CD8-positive, alpha-beta memory T cell (primary cell): ENCODE data around the gene TRMT5. TPM values are rescaled to one million over a fixed set of nuclear protein-coding genes. Genes with fewer than 3 reads are reported as not detected.

Experiments used
- CTCF ChIA-PET: fragments of 350-600 bp; sonication (Branson Sonifier 250); formaldehyde crosslinking; loops from one replicate; lab custom pipeline; 2021; ENCODE audit warnings: antibody characterized with exemption; lab: Charles Lee
- POLR2A ChIA-PET: fragments of 350-600 bp; sonication (Branson Sonifier 250); formaldehyde crosslinking; loops from one replicate; lab custom pipeline; 2021; ENCODE audit warnings: antibody characterized with exemption; lab: Charles Lee
- DNase-seq, 5 donors: peaks; one replicate each; pipeline versions ENCODE4 v3.0.0 to v3.0.0-alpha.2; 2020 to 2022; ENCODE audit warnings: mixed read lengths in 1 of 5
- H3K27ac ChIP-seq: one replicate; pipeline ENCODE4 v1.7.0; 2013; ENCODE audit warnings: low read depth, mild to moderate bottlenecking, low read length, moderate library complexity
- H3K27me3 ChIP-seq: 2 replicates; pipeline ENCODE4 v1.7.0; 2013; ENCODE audit warnings: low read length, mild to moderate bottlenecking; ENCODE audit not compliant: insufficient read depth, poor library complexity, severe bottlenecking
- H3K36me3 ChIP-seq: 2 replicates; pipeline ENCODE4 v1.7.0; 2013; ENCODE audit warnings: mild to moderate bottlenecking, low read length, moderate library complexity; ENCODE audit not compliant: insufficient read depth
- H3K4me1 ChIP-seq: 2 replicates; pipeline ENCODE4 v1.7.0; 2013; ENCODE audit warnings: mild to moderate bottlenecking, low read length, moderate library complexity; ENCODE audit not compliant: insufficient read depth
- H3K4me3 ChIP-seq: 2 replicates; pipeline ENCODE4 v1.7.0; 2013; ENCODE audit warnings: mild to moderate bottlenecking, low read length
- H3K9me3 ChIP-seq: 2 replicates; pipeline ENCODE4 v1.7.0; 2013; ENCODE audit warnings: mild to moderate bottlenecking, low read length
- H3K27ac Mint-ChIP-seq, 8 donors: one replicate each; pipeline ENCODE4 v1.8.0; 2020 to 2021; ENCODE audit warnings: mixed read lengths in 8 of 8, mild to moderate bottlenecking in 6 of 8, inconsistent platforms in 3 of 8, moderate library complexity in 3 of 8
- H3K27me3 Mint-ChIP-seq, 2 donors: one replicate each; pipeline ENCODE4 v1.8.0; 2020 to 2021; ENCODE audit warnings: mixed read lengths in 2 of 2, mild to moderate bottlenecking in 1 of 2, moderate library complexity in 1 of 2
- H3K36me3 Mint-ChIP-seq, 3 donors: one replicate each; pipeline ENCODE4 v1.8.0; 2020 to 2021; ENCODE audit warnings: mixed read lengths in 3 of 3, inconsistent platforms in 1 of 3, mild to moderate bottlenecking in 1 of 3
- H3K4me1 Mint-ChIP-seq, 3 donors: one replicate each; pipeline ENCODE4 v1.8.0; 2020 to 2021; ENCODE audit warnings: mixed read lengths in 3 of 3, inconsistent platforms in 1 of 3, mild to moderate bottlenecking in 1 of 3
- H3K4me3 Mint-ChIP-seq, 7 donors: one replicate each; pipeline ENCODE4 v1.8.0; 2020 to 2021; ENCODE audit warnings: mixed read lengths in 7 of 7, mild to moderate bottlenecking in 6 of 7, moderate library complexity in 4 of 7, inconsistent platforms in 2 of 7
- H3K9me3 Mint-ChIP-seq, 5 donors: one replicate each; pipeline ENCODE4 v1.8.0; 2020 to 2022; ENCODE audit warnings: mixed read lengths in 5 of 5, mild to moderate bottlenecking in 3 of 5, moderate library complexity in 2 of 5, inconsistent platforms in 1 of 5
- polyA plus RNA-seq: library from polyadenylated mRNA; unstranded; fragments of 300-500 nt; fragmentation: Illumina TruSeq; gene quantifications from one replicate; pipeline ENCODE4 v1.2.3, GENCODE V29; 2021
- total RNA-seq, 2 experiments: library from RNA; stranded (reverse); gene quantifications; one replicate each; pipeline ENCODE4 v1.2.3, GENCODE V29; 2021

Gene TRMT5
- total and polyA plus RNA-seq, 3 experiments from 2014 or later, result 4.5 to 19.1 (median 18.1) TPM

GRCh38 chr14:60958146-60958545 is 22.7 kb downstream of the TRMT5 start:
- Mint-ChIP-seq H3K27me3 (peaks cover 0 to 3% of the 10 kb centered on the region in 2 donors), H3K4me3 (no peak overlapping the region), H3K4me1 (no peaks in the 10 kb centered on the region), H3K9me3 (peaks cover 27 to 52% (median 46%) of the 10 kb centered on the region in 5 donors), H3K27ac (no peak overlapping the region), H3K36me3 (peaks cover 20 to 55% (median 30%) of the 10 kb centered on the region in 3 donors)
- peaks cover 10% of the 10 kb centered on the region for H3K9me3 ChIP-seq
- CTCF ChIA-PET, result no interaction called here
- H3K27ac ChIP-seq, result no peak overlapping the region
- no peaks in the 10 kb centered on the region for H3K36me3 ChIP-seq
- H3K4me3 ChIP-seq, result no peak overlapping the region
- H3K4me1 ChIP-seq, result no peaks in the 10 kb centered on the region
- POLR2A ChIA-PET, result no interaction called here
- DNase-seq, result no peak
- H3K27me3 ChIP-seq, result no peaks in the 10 kb centered on the region

- ChIA-PET CTCF (no interaction called here), POLR2A (no interaction called here)
- Histone ChIP-seq H3K4me1 (no peaks in the 10 kb centered on the region), H3K36me3 (no peaks in the 10 kb centered on the region), H3K9me3 (peaks cover 10% of the 10 kb centered on the region), H3K4me3 (no peak overlapping the region), H3K27me3 (no peaks in the 10 kb centered on the region), H3K27ac (no peak overlapping the region)
- DNase-seq, result no peak
- Mint-ChIP-seq H3K9me3 (peaks cover 27 to 52% (median 46%) of the 10 kb centered on the region in 5 donors), H3K36me3 (peaks cover 20 to 55% (median 30%) of the 10 kb centered on the region in 3 donors), H3K27me3 (peaks cover 0 to 3% of the 10 kb centered on the region in 2 donors), H3K27ac (no peak overlapping the region), H3K4me1 (no peaks in the 10 kb centered on the region), H3K4me3 (no peak overlapping the region)
These were observed 24.2 kb downstream of the TRMT5 start for GRCh38 chr14:60956632-60957031.

GRCh38 chr14:60956202-60956601 is 24.7 kb downstream of the TRMT5 start:
- Histone ChIP-seq H3K4me3 (no peak overlapping the region), H3K36me3 (no peaks in the 10 kb centered on the region), H3K4me1 (no peaks in the 10 kb centered on the region), H3K27me3 (no peaks in the 10 kb centered on the region), H3K9me3 (peaks cover 10% of the 10 kb centered on the region), H3K27ac (no peak overlapping the region)
- Mint-ChIP-seq H3K27me3 (peaks cover 0 to 3% of the 10 kb centered on the region in 2 donors), H3K4me3 (no peak overlapping the region), H3K27ac (no peak overlapping the region), H3K36me3 (peaks cover 20 to 50% (median 30%) of the 10 kb centered on the region in 3 donors), H3K4me1 (no peaks in the 10 kb centered on the region), H3K9me3 (peaks cover 27 to 50% (median 46%) of the 10 kb centered on the region in 5 donors)
- DNase-seq, result no peak
- ChIA-PET POLR2A (no interaction called here), CTCF (no interaction called here)

- Mint-ChIP-seq H3K4me1 (no peaks in the 10 kb centered on the region), H3K9me3 (peaks cover 12 to 17% (median 14%) of the 10 kb centered on the region in 5 donors), H3K27ac (no peak overlapping the region), H3K36me3 (peaks cover 14 to 19% (median 16%) of the 10 kb centered on the region in 3 donors), H3K4me3 (no peak overlapping the region), H3K27me3 (no peaks in the 10 kb centered on the region)
- Histone ChIP-seq H3K36me3 (no peaks in the 10 kb centered on the region), H3K4me1 (no peaks in the 10 kb centered on the region), H3K27ac (no peak overlapping the region), H3K9me3 (peaks cover 2% of the 10 kb centered on the region), H3K27me3 (no peaks in the 10 kb centered on the region), H3K4me3 (no peak overlapping the region)
- no peak for DNase-seq
- POLR2A ChIA-PET, result no interaction called here
- CTCF ChIA-PET, result no interaction called here
These were observed 29.0 kb downstream of the TRMT5 start for GRCh38 chr14:60951776-60952435.

GRCh38 chr14:60946773-60947172 is 34.1 kb downstream of the TRMT5 start:
- no peak overlapping the region for H3K4me3 ChIP-seq
- CTCF ChIA-PET, result no interaction called here
- H3K27ac Mint-ChIP-seq, result no peak overlapping the region
- no peaks in the 10 kb centered on the region for H3K36me3 ChIP-seq
- no peaks in the 10 kb centered on the region for H3K9me3 ChIP-seq
- H3K27ac ChIP-seq, result no peak overlapping the region
- H3K36me3 Mint-ChIP-seq, result peaks cover 9 to 11% (median 10%) of the 10 kb centered on the region in 3 donors
- H3K9me3 Mint-ChIP-seq, result no peaks in the 10 kb centered on the region
- POLR2A ChIA-PET, result no interaction called here
- no peaks in the 10 kb centered on the region for H3K27me3 ChIP-seq
- H3K27me3 Mint-ChIP-seq, result no peaks in the 10 kb centered on the region
- H3K4me1 ChIP-seq, result no peaks in the 10 kb centered on the region
- no peaks in the 10 kb centered on the region for H3K4me1 Mint-ChIP-seq
- no peak overlapping the region for H3K4me3 Mint-ChIP-seq
- DNase-seq, result no peak

- H3K36me3 ChIP-seq, result no peaks in the 10 kb centered on the region
- Mint-ChIP-seq H3K9me3 (no peaks in the 10 kb centered on the region), H3K36me3 (peaks cover 9 to 14% (median 10%) of the 10 kb centered on the region in 3 donors), H3K27ac (no peak overlapping the region), H3K4me3 (no peak overlapping the region), H3K4me1 (no peaks in the 10 kb centered on the region), H3K27me3 (no peaks in the 10 kb centered on the region)
- no peak overlapping the region for H3K27ac ChIP-seq
- no peaks in the 10 kb centered on the region for H3K9me3 ChIP-seq
- CTCF ChIA-PET, result no interaction called here
- no peaks in the 10 kb centered on the region for H3K4me1 ChIP-seq
- POLR2A ChIA-PET, result no interaction called here
- no peak overlapping the region for H3K4me3 ChIP-seq
- no peaks in the 10 kb centered on the region for H3K27me3 ChIP-seq
- DNase-seq, result no peak
These were observed 34.9 kb downstream of the TRMT5 start for GRCh38 chr14:60945984-60946383.

- Mint-ChIP-seq H3K36me3 (peaks cover 10 to 13% (median 12%) of the 10 kb centered on the region in 3 donors), H3K4me3 (no peak overlapping the region)
- CTCF ChIA-PET, result no interaction called here
These were observed 36.7 kb downstream of the TRMT5 start for GRCh38 chr14:60944204-60944603.

GRCh38 chr14:60943637-60944032 is 37.2 kb downstream of the TRMT5 start:
- Histone ChIP-seq H3K4me1 (no peaks in the 10 kb centered on the region), H3K27me3 (no peaks in the 10 kb centered on the region), H3K9me3 (no peaks in the 10 kb centered on the region), H3K36me3 (no peaks in the 10 kb centered on the region), H3K27ac (no peak overlapping the region), H3K4me3 (no peak overlapping the region)
- DNase-seq, result no peak
- peaks cover 0 to 5% (median 4%) of the 10 kb centered on the region in 3 donors for H3K4me1 Mint-ChIP-seq
- H3K36me3 Mint-ChIP-seq, result peaks cover 11 to 17% (median 12%) of the 10 kb centered on the region in 3 donors
- no peaks in the 10 kb centered on the region for H3K27me3 Mint-ChIP-seq
- H3K4me3 Mint-ChIP-seq, result no peak overlapping the region
- no peaks in the 10 kb centered on the region for H3K9me3 Mint-ChIP-seq
- ChIA-PET CTCF (no interaction called here), POLR2A (no interaction called here)
- H3K27ac Mint-ChIP-seq, result no peak overlapping the region

More at GRCh38 chr14:60944204-60944603, 36.7 kb downstream of the TRMT5 start:
- Mint-ChIP-seq H3K27ac (peak overlapping the region in 1 of 8 donors; percentile 80), H3K9me3 (no peaks in the 10 kb centered on the region), H3K27me3 (no peaks in the 10 kb centered on the region), H3K4me1 (peaks cover 0 to 4% (median 2%) of the 10 kb centered on the region in 3 donors)
- no peaks in the 10 kb centered on the region for H3K9me3 ChIP-seq
- no peak for DNase-seq
- H3K27me3 ChIP-seq, result no peaks in the 10 kb centered on the region
- no peak overlapping the region for H3K4me3 ChIP-seq
- POLR2A ChIA-PET, result no interaction called here
- no peak overlapping the region for H3K27ac ChIP-seq
- no peaks in the 10 kb centered on the region for H3K36me3 ChIP-seq
- H3K4me1 ChIP-seq, result no peaks in the 10 kb centered on the region
